Activated naive CD8-positive, alpha-beta T cell treated with anti-CD3 and anti-CD28 coated beads, Interleukin-2, amount 10 ng/mL, durations not matched to agents 7 days and 5 days (primary cell): ENCODE results near the gene CST9. TPM values are rescaled to one million over a fixed set of nuclear protein-coding genes. Genes with fewer than 3 reads are reported as not detected.
"Not testable (repeated sequence)": the region's sequence is repeated elsewhere in the genome, so short reads cannot be mapped to it uniquely, and the experiment has no call there.

Experiments
- ATAC-seq: fragments of 150-1000 bp; cut with Tn5 transposase; one replicate; pipeline ENCODE4 v1.10.0; 2021; ENCODE audit warnings: low read depth, moderate library complexity
- POLR2A ChIA-PET: fragments of 350-600 bp; sonication (Branson Sonifier 250); formaldehyde crosslinking; loops from one replicate; lab custom pipeline; 2021; ENCODE audit warnings: antibody characterized with exemption; lab: Charles Lee
- DNase-seq: peaks from one replicate; pipeline ENCODE4 v3.0.0; 2021
- H3K27ac Mint-ChIP-seq: one replicate; pipeline ENCODE4 v1.8.0; 2022; ENCODE audit warnings: mild to moderate bottlenecking, mixed read lengths
- H3K27me3 Mint-ChIP-seq: one replicate; pipeline ENCODE4 v1.8.0; 2022; ENCODE audit warnings: mild to moderate bottlenecking, moderate library complexity, mixed read lengths
- H3K36me3 Mint-ChIP-seq: one replicate; pipeline ENCODE4 v1.8.0; 2021; ENCODE audit warnings: mild to moderate bottlenecking, mixed read lengths
- H3K4me1 Mint-ChIP-seq: one replicate; pipeline ENCODE4 v1.8.0; 2021; ENCODE audit warnings: mixed read lengths
- H3K4me3 Mint-ChIP-seq: one replicate; pipeline ENCODE4 v1.8.0; 2022; ENCODE audit warnings: mild to moderate bottlenecking, moderate library complexity, mixed read lengths
- H3K9me3 Mint-ChIP-seq: one replicate; pipeline ENCODE4 v1.8.0; 2021; ENCODE audit warnings: mixed read lengths
- total RNA-seq, 2 experiments: library from RNA; stranded (reverse); gene quantifications; one replicate each; pipeline ENCODE4 v1.2.3, GENCODE V29; 2021

Gene CST9
- total RNA-seq, 2 experiments from 2014 or later = not detected

GRCh38 chr20:23643659-23644058, 37.9 kb upstream of the CST9 start:
- POLR2A ChIA-PET = no interaction called here
- H3K27me3 Mint-ChIP-seq = peaks cover 15% of the 10 kb centered on the region
- H3K36me3 Mint-ChIP-seq = no peaks in the 10 kb centered on the region
- no peak for ATAC-seq
- H3K4me1 Mint-ChIP-seq = peaks cover 2% of the 10 kb centered on the region
- no peak for DNase-seq
- no peaks in the 10 kb centered on the region for H3K9me3 Mint-ChIP-seq
- H3K27ac Mint-ChIP-seq = no peak overlapping the region
- H3K4me3 Mint-ChIP-seq = no peak overlapping the region

- ATAC-seq (no peak), DNase-seq (no peak)
- Mint-ChIP-seq H3K27me3 (peaks cover 19% of the 10 kb centered on the region), H3K9me3 (no peaks in the 10 kb centered on the region), H3K4me3 (no peak overlapping the region), H3K36me3 (no peaks in the 10 kb centered on the region), H3K4me1 (peaks cover 2% of the 10 kb centered on the region), H3K27ac (no peak overlapping the region)
- POLR2A ChIA-PET = no interaction called here
Observed at GRCh38 chr20:23641936-23642751, 36.4 kb upstream of the CST9 start.

GRCh38 chr20:23640671-23641667, 35.3 kb upstream of the CST9 start:
- H3K36me3 Mint-ChIP-seq = no peaks in the 10 kb centered on the region
- peaks cover 2% of the 10 kb centered on the region for H3K4me1 Mint-ChIP-seq
- H3K27ac Mint-ChIP-seq = no peak overlapping the region
- DNase-seq = no peak
- POLR2A ChIA-PET = no interaction called here
- no peak overlapping the region for H3K4me3 Mint-ChIP-seq
- H3K9me3 Mint-ChIP-seq = no peaks in the 10 kb centered on the region
- H3K27me3 Mint-ChIP-seq = peaks cover 27% of the 10 kb centered on the region
- ATAC-seq = no peak

GRCh38 chr20:23640018-23640601, 34.4 kb upstream of the CST9 start:
- POLR2A ChIA-PET = no interaction called here
- ATAC-seq = no peak
- DNase-seq = no peak
- peaks cover 2% of the 10 kb centered on the region for H3K4me1 Mint-ChIP-seq
- no peaks in the 10 kb centered on the region for H3K9me3 Mint-ChIP-seq
- H3K27me3 Mint-ChIP-seq = peaks cover 31% of the 10 kb centered on the region
- no peak overlapping the region for H3K4me3 Mint-ChIP-seq
- H3K36me3 Mint-ChIP-seq = no peaks in the 10 kb centered on the region
- H3K27ac Mint-ChIP-seq = no peak overlapping the region

- DNase-seq (no peak), ATAC-seq (no peak)
- H3K9me3 Mint-ChIP-seq = no peaks in the 10 kb centered on the region
- H3K4me1 Mint-ChIP-seq = peaks cover 2% of the 10 kb centered on the region
- H3K36me3 Mint-ChIP-seq = no peaks in the 10 kb centered on the region
- H3K27me3 Mint-ChIP-seq = peaks cover 31% of the 10 kb centered on the region
- POLR2A ChIA-PET = no interaction called here
- H3K4me3 Mint-ChIP-seq = no peak overlapping the region
- H3K27ac Mint-ChIP-seq = no peak overlapping the region
Observed at GRCh38 chr20:23639490-23639958, 33.8 kb upstream of the CST9 start.

GRCh38 chr20:23638309-23638708, 32.6 kb upstream of the CST9 start:
- POLR2A ChIA-PET = no interaction called here
- H3K27me3 Mint-ChIP-seq = peaks cover 29% of the 10 kb centered on the region
- no peaks in the 10 kb centered on the region for H3K9me3 Mint-ChIP-seq
- no peak for DNase-seq
- H3K4me3 Mint-ChIP-seq = no peak overlapping the region
- no peaks in the 10 kb centered on the region for H3K4me1 Mint-ChIP-seq
- no peak for ATAC-seq
- no peak overlapping the region for H3K27ac Mint-ChIP-seq
- H3K36me3 Mint-ChIP-seq = no peaks in the 10 kb centered on the region

- Mint-ChIP-seq H3K4me3 (peak within 1 kb of the TSS; percentile 58), H3K36me3 (no peaks in the 10 kb centered on the region), H3K9me3 (no peaks in the 10 kb centered on the region), H3K27ac (no peak within 1 kb of the TSS), H3K27me3 (peaks cover 29% of the 10 kb centered on the region), H3K4me1 (no peaks in the 10 kb centered on the region)
- POLR2A ChIA-PET = no interaction called here
- DNase-seq (peak; percentile 45), ATAC-seq (peak; percentile 51)
Observed at GRCh38 chr20:23637282-23638221, 31.8 kb upstream of the CST9 start, which contains the start of gene CST3. TSS of gene CST3 (minus strand) at chr20:23637955. CDS start at chr20:23637862, 93 bp downstream.

GRCh38 chr20:23636908-23637281, 31.2 kb upstream of the CST9 start:
- DNase-seq = no peak
- H3K36me3 Mint-ChIP-seq = no peaks in the 10 kb centered on the region
- no peak for ATAC-seq
- H3K9me3 Mint-ChIP-seq = no peaks in the 10 kb centered on the region
- peaks cover 27% of the 10 kb centered on the region for H3K27me3 Mint-ChIP-seq
- peak overlapping the region; percentile 58 for H3K4me3 Mint-ChIP-seq
- H3K4me1 Mint-ChIP-seq = no peaks in the 10 kb centered on the region
- POLR2A ChIA-PET = no interaction called here
- H3K27ac Mint-ChIP-seq = no peak overlapping the region

- ATAC-seq (no peak), DNase-seq (no peak)
- Mint-ChIP-seq H3K27ac (no peak overlapping the region), H3K4me1 (no peaks in the 10 kb centered on the region), H3K4me3 (peak overlapping the region; percentile 58), H3K9me3 (no peaks in the 10 kb centered on the region), H3K36me3 (no peaks in the 10 kb centered on the region), H3K27me3 (peaks cover 27% of the 10 kb centered on the region)
- POLR2A ChIA-PET = no interaction called here
Observed at GRCh38 chr20:23636182-23636907, 30.6 kb upstream of the CST9 start.

- DNase-seq, H3K9me3 Mint-ChIP-seq, POLR2A ChIA-PET, H3K4me3 Mint-ChIP-seq, ATAC-seq, H3K27ac Mint-ChIP-seq, H3K4me1 Mint-ChIP-seq, H3K36me3 Mint-ChIP-seq: not testable (repeated sequence)
- peaks cover 27% of the 10 kb centered on the region for H3K27me3 Mint-ChIP-seq
Observed at GRCh38 chr20:23635768-23636090, 30.0 kb upstream of the CST9 start.

- H3K4me1 Mint-ChIP-seq = no peaks in the 10 kb centered on the region
- H3K4me3 Mint-ChIP-seq = no peak overlapping the region
- ATAC-seq (no peak), DNase-seq (no peak)
- no peak overlapping the region for H3K27ac Mint-ChIP-seq
- no peaks in the 10 kb centered on the region for H3K36me3 Mint-ChIP-seq
- POLR2A ChIA-PET = no interaction called here
- H3K9me3 Mint-ChIP-seq = no peaks in the 10 kb centered on the region
- peaks cover 27% of the 10 kb centered on the region for H3K27me3 Mint-ChIP-seq
Observed at GRCh38 chr20:23634985-23635767, 29.5 kb upstream of the CST9 start.
